ENCODE data around the gene SNRPF. TPM values are rescaled to one million over a fixed set of nuclear protein-coding genes. Genes with fewer than 3 reads are reported as not detected.
"Not testable (repeated sequence)": the region's sequence is repeated elsewhere in the genome, so short reads cannot be mapped to it uniquely, and the experiment has no call there.

The SNRPF gene
- total RNA-seq, result 48.5 and 49.3 TPM in 2 replicates
- long read RNA-seq, transcript SNRPF-201 (4 exons, 1,389 nt), result major isoform, 24 of 43 reads
- long read RNA-seq, partial matches to known transcripts, result 11 of 43 reads
- long read RNA-seq, other reads (novel, unspliced or antisense), result 4 of 43 reads

DNA sequence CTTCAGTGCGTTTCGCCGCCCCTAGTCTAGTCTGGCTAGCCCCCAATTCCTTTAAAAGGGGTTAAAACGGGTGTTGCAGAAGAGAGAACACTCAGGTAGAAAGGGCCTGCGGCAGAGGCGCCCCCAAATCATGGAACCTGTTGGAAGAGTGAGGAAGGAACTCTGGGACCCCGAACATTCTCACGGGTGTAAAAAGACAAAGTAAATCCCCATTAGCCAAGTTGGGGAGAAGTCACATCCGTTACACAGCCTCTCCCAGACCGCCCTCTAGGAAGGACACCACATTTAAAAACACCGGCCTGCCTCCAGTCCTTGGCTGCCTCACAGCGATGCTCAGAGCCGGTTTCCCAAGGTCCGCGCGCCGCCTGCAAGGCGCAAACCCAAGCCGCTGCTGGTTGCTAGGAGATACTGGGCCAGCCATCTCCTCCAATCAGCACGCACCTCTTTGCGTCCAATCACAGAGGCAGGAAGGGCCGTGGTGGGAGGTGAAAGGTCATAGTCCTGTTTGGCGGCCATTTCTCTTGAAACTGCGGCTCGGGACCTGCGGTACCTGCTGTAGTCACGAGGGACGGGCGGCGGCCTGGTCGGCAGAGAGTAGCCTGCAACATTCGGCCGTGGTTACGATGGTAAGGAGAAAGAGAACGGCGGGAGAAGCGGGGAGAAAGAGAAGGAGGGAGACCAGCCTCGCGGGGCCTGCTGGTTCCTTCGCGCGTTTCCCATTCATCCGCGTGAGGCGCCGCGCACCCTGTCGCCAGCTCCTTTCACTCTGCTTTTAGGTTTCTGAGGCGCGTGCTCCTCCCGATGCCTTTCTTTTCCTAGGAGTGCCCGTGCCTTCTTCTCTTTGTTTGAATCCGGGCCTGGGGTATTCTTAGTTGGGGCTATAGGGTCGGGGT is at the start of gene SNRPF:
TSS of gene SNRPF (plus strand) at position 502 of the 893 bp plus-strand sequence. CDS start at position 624, 122 bp downstream.
- Mint-ChIP-seq H3K36me3 (ENCODE audit: insufficient read depth) (peaks cover 26% of the 10 kb centered on the region), H3K4me1 (ENCODE audit: low read depth) (peaks cover 6% of the 10 kb centered on the region), H3K9me3 (ENCODE audit: low read depth) (peaks cover 2% of the 10 kb centered on the region), H3K27ac (peak within 1 kb of the TSS; percentile 9), H3K27me3 (no peaks in the 10 kb centered on the region), H3K4me3 (ENCODE audit: low read depth) (no peak within 1 kb of the TSS)
- no peak for TF ChIP-seq CTCF (IDR thresholded peaks at IDR 0.05; ENCODE audit: unreplicated experiment)
- DNase-seq (ENCODE audit: low spot score, unreplicated experiment), result peak; percentile 90

DNA sequence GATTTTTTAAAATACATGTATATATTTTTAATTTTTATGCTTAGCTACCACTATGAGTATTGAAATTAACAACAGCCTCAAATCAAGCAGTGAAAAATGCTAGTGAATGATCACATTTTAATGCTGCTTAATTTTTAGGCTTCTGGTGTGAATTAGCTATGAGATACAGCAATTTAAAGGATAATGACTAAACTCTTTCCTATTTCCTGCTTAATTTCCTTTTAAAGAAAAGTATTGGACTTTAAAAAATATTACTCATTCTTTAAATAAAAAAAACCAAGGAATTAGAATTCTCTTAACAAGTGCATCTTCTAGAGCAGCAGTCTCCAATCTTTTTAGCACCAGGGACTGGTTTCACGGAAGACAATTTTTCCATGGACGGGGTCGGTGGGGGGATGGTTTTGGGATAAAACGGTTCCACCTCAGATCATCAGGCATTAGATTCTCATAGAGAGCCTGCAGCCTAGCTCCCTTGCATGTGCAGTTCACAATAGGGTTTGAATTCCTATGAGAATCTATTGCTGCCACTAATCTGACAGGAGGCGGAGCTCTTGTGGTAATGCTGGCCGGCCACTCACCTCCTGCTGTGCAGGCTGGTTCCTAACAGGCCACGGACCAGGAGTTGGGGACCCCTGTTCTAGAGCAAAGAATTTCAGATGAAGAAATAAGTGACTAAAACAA is 49.6 kb upstream of the SNRPF start:
- Mint-ChIP-seq H3K36me3 (ENCODE audit: insufficient read depth) (no peaks in the 10 kb centered on the region), H3K27me3 (no peaks in the 10 kb centered on the region), H3K27ac (no peak overlapping the region), H3K9me3 (ENCODE audit: low read depth) (peaks cover 5% of the 10 kb centered on the region), H3K4me3 (ENCODE audit: low read depth) (no peak overlapping the region), H3K4me1 (ENCODE audit: low read depth) (peaks cover 3% of the 10 kb centered on the region)
- no peak for TF ChIP-seq CTCF (IDR thresholded peaks at IDR 0.05; ENCODE audit: unreplicated experiment)
- DNase-seq (ENCODE audit: low spot score, unreplicated experiment), result no peak

DNA sequence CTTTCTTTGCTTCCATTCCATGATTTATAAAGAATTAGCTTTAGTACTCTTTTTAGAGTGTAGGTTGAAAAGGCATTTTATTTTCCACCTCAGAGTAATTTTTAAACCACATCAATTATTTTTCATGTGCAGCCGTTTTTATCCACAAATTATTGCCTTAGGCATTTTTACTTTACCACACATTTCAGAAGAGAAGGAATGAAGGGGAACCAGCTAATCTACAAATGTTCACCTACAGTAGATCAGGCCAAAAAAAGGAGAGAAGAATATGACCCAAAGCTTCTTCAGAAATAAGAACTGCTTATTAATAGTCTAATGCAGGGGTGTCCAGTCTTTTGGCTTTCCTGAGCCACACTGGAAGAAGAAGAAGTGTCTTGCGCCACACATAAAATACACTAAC is 48.3 kb upstream of the SNRPF start:
- no peak overlapping the region for H3K27ac Mint-ChIP-seq
- no peak overlapping the region for H3K4me3 Mint-ChIP-seq (ENCODE audit: low read depth)
- DNase-seq (ENCODE audit: low spot score, unreplicated experiment), result no peak
- H3K9me3 Mint-ChIP-seq (ENCODE audit: low read depth), result peaks cover 5% of the 10 kb centered on the region
- TF ChIP-seq CTCF (IDR thresholded peaks at IDR 0.05; ENCODE audit: unreplicated experiment), result no peak
- no peaks in the 10 kb centered on the region for H3K36me3 Mint-ChIP-seq (ENCODE audit: insufficient read depth)
- H3K4me1 Mint-ChIP-seq (ENCODE audit: low read depth), result no peaks in the 10 kb centered on the region
- H3K27me3 Mint-ChIP-seq, result no peaks in the 10 kb centered on the region

- not testable (repeated sequence) for DNase-seq (ENCODE audit: low spot score, unreplicated experiment); H3K9me3 Mint-ChIP-seq (ENCODE audit: low read depth); H3K4me3 Mint-ChIP-seq (ENCODE audit: low read depth); H3K27ac Mint-ChIP-seq; H3K27me3 Mint-ChIP-seq; H3K4me1 Mint-ChIP-seq (ENCODE audit: low read depth); H3K36me3 Mint-ChIP-seq (ENCODE audit: insufficient read depth)
Observed at GRCh38 chr12:95812155-95812554, 46.6 kb upstream of the SNRPF start.

- Mint-ChIP-seq H3K36me3 (ENCODE audit: insufficient read depth) (no peaks in the 10 kb centered on the region), H3K27ac (no peak overlapping the region), H3K4me3 (ENCODE audit: low read depth) (no peak overlapping the region), H3K27me3 (no peaks in the 10 kb centered on the region), H3K4me1 (ENCODE audit: low read depth) (no peaks in the 10 kb centered on the region), H3K9me3 (ENCODE audit: low read depth) (no peaks in the 10 kb centered on the region)
- DNase-seq (ENCODE audit: low spot score, unreplicated experiment), result no peak
- peak; percentile 74 for TF ChIP-seq CTCF (IDR thresholded peaks at IDR 0.05; ENCODE audit: unreplicated experiment)
Observed at GRCh38 chr12:95815632-95816212, 43.0 kb upstream of the SNRPF start.

Measured in progenitor cell of endocrine pancreas (in vitro differentiated cells).